Upper lobe of left lung (tissue), 4 donors: ENCODE results near the gene USP34.

Source experiments
- POLR2A ChIP-seq, 4 donors: fragments of 450-650 bp; IDR thresholded peaks; one replicate each; pipeline ENCODE4 v1.5.1; 2016 to 2017; ENCODE audit warnings: antibody characterized with exemption in 4 of 4, mild to moderate bottlenecking in 2 of 4
- POLR2AphosphoS5 ChIP-seq, 2 donors: sonication (generic); formaldehyde crosslinking; IDR thresholded peaks; one replicate each; pipeline ENCODE4 v1.5.1; 2017; ENCODE audit warnings: antibody characterized with exemption in 2 of 2
- TF ChIP-seq, protein P1 (sequence below), 6 experiments: fragments of 450-650 bp in 4 of 6; fragments of 200-600 bp in 2 of 6; sonication (generic) in 2 of 6; IDR thresholded peaks; one replicate each; pipeline ENCODE4 v1.5.1; 2016 to 2019; ENCODE audit warnings: antibody characterized with exemption in 6 of 6

DNA sequence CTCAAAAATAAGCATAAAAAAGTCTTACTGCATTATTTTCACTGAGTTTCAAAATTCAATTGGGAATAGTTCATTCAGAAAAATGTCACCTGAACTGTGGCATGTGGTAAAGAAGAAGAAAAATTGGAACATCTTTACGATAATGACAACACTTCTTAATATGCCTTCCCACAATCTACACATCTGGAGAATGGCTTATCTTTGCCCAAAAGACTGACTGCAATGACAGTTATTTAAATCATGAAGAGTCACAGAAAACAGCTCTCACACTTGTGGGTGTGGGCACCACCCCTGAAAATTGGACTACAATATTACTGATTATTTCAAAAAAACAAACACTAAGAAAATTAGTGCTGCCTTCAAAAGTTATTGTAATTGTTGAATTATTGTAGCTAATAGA is 152.3 kb downstream of the USP34 start:
- TF ChIP-seq, protein P1, sequence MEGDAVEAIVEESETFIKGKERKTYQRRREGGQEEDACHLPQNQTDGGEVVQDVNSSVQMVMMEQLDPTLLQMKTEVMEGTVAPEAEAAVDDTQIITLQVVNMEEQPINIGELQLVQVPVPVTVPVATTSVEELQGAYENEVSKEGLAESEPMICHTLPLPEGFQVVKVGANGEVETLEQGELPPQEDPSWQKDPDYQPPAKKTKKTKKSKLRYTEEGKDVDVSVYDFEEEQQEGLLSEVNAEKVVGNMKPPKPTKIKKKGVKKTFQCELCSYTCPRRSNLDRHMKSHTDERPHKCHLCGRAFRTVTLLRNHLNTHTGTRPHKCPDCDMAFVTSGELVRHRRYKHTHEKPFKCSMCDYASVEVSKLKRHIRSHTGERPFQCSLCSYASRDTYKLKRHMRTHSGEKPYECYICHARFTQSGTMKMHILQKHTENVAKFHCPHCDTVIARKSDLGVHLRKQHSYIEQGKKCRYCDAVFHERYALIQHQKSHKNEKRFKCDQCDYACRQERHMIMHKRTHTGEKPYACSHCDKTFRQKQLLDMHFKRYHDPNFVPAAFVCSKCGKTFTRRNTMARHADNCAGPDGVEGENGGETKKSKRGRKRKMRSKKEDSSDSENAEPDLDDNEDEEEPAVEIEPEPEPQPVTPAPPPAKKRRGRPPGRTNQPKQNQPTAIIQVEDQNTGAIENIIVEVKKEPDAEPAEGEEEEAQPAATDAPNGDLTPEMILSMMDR (IDR thresholded peaks at IDR 0.05): no peak
- TF ChIP-seq POLR2AphosphoS5 (IDR thresholded peaks at IDR 0.05) (no peak), POLR2A (IDR thresholded peaks at IDR 0.05) (no peak)
